HG02798 (cell line): ENCODE data around the gene KCNQ1.

Experiments
- ATAC-seq: cut with Tn5 transposase; IDR thresholded peaks from one replicate; pipeline ENCODE4 v1.9.1; 2021; ENCODE audit warnings: mild to moderate bottlenecking; ENCODE audit not compliant: unreplicated experiment, poor library complexity

The KCNQ1 gene

GRCh38 chr11:2519862-2520735 is 75.3 kb downstream of the KCNQ1 start:
- no peak for ATAC-seq

- ATAC-seq = no peak
Measured at GRCh38 chr11:2520736-2521035, 75.9 kb downstream of the KCNQ1 start.

- no peak for ATAC-seq
Measured at GRCh38 chr11:2521081-2521732, 76.4 kb downstream of the KCNQ1 start.

- no peak for ATAC-seq
Measured at GRCh38 chr11:2521733-2522630, 77.2 kb downstream of the KCNQ1 start.

- no peak for ATAC-seq
Measured at GRCh38 chr11:2522631-2523255, 77.9 kb downstream of the KCNQ1 start.

GRCh38 chr11:2523821-2524391 is 79.1 kb downstream of the KCNQ1 start:
- ATAC-seq = no peak

GRCh38 chr11:2524446-2525165 is 79.8 kb downstream of the KCNQ1 start:
- ATAC-seq = no peak

- ATAC-seq = no peak
Measured at GRCh38 chr11:2525166-2525861, 80.5 kb downstream of the KCNQ1 start.

GRCh38 chr11:2525941-2526807 is 81.4 kb downstream of the KCNQ1 start:
- no peak for ATAC-seq

GRCh38 chr11:2526808-2527381 is 82.1 kb downstream of the KCNQ1 start:
- no peak for ATAC-seq

- ATAC-seq = no peak
Measured at GRCh38 chr11:2527621-2528291, 82.9 kb downstream of the KCNQ1 start.

GRCh38 chr11:2528301-2529050 is 83.7 kb downstream of the KCNQ1 start:
- no peak for ATAC-seq

- no peak for ATAC-seq
Measured at GRCh38 chr11:2529173-2529572, 84.4 kb downstream of the KCNQ1 start.

GRCh38 chr11:2529636-2530035 is 84.8 kb downstream of the KCNQ1 start:
- ATAC-seq = no peak

GRCh38 chr11:2530131-2530854 is 85.5 kb downstream of the KCNQ1 start:
- ATAC-seq = no peak

GRCh38 chr11:2530855-2531200 is 86.0 kb downstream of the KCNQ1 start:
- no peak for ATAC-seq
